Measurements from ENCODE around the gene SSTR5.

SSTR5 gene

DNA sequence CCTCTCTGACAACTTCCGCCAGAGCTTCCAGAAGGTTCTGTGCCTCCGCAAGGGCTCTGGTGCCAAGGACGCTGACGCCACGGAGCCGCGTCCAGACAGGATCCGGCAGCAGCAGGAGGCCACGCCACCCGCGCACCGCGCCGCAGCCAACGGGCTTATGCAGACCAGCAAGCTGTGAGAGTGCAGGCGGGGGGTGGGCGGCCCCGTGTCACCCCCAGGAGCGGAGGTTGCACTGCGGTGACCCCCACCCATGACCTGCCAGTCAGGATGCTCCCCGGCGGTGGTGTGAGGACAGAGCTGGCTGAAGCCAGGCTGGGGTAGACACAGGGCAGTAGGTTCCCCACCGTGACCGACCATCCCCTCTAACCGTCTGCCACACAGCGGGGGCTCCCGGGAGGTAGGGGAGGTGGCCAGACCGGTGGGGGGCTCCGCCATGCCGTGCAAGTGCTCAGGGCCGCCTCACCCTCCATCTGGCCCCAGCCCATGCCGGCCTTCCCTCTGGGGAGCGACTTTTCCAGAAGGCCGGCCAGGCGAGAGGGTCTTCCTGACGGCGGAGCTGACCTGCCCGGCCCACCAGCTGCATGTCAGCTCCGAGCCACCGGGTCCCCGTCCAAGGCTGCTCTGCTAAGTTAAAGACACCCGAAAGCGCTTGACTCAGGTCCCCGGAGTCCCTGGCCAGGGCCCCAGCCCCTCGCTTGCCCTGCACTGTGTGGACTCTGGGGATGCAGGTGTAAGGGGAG, 7.4 kb downstream of the SSTR5 start:
- H3K27me3 ChIP-seq (ENCODE audit: insufficient read depth, poor library complexity, severe bottlenecking) = peaks cover 16% of the 10 kb centered on the region
- peaks cover 14% of the 10 kb centered on the region for H3K9me3 ChIP-seq (ENCODE audit: severe bottlenecking)
- no peak overlapping the region for H3K27ac ChIP-seq (ENCODE audit: poor library complexity, severe bottlenecking)
- DNase-seq (ENCODE audit: low spot score) (no peak), ATAC-seq (ENCODE audit: low read depth) (no peak)
- TF ChIP-seq, protein P1, sequence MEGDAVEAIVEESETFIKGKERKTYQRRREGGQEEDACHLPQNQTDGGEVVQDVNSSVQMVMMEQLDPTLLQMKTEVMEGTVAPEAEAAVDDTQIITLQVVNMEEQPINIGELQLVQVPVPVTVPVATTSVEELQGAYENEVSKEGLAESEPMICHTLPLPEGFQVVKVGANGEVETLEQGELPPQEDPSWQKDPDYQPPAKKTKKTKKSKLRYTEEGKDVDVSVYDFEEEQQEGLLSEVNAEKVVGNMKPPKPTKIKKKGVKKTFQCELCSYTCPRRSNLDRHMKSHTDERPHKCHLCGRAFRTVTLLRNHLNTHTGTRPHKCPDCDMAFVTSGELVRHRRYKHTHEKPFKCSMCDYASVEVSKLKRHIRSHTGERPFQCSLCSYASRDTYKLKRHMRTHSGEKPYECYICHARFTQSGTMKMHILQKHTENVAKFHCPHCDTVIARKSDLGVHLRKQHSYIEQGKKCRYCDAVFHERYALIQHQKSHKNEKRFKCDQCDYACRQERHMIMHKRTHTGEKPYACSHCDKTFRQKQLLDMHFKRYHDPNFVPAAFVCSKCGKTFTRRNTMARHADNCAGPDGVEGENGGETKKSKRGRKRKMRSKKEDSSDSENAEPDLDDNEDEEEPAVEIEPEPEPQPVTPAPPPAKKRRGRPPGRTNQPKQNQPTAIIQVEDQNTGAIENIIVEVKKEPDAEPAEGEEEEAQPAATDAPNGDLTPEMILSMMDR (IDR thresholded peaks at IDR 0.05; ENCODE audit: poor library complexity, severe bottlenecking) = no peak
- H3K4me1 ChIP-seq (ENCODE audit: insufficient read depth, poor library complexity, severe bottlenecking) = peaks cover 21% of the 10 kb centered on the region
- H3K36me3 ChIP-seq (ENCODE audit: low read depth) = no peaks in the 10 kb centered on the region
- no peak overlapping the region for H3K4me3 ChIP-seq (ENCODE audit: severe bottlenecking)

GRCh38 chr16:1080801-1081733, 8.5 kb downstream of the SSTR5 start:
- ATAC-seq (ENCODE audit: low read depth) = no peak
- peaks cover 21% of the 10 kb centered on the region for H3K4me1 ChIP-seq (ENCODE audit: insufficient read depth, poor library complexity, severe bottlenecking)

GRCh38 chr16:1081734-1082265, 9.3 kb downstream of the SSTR5 start:
- peak overlapping the region; percentile 60 for H3K27ac ChIP-seq (ENCODE audit: poor library complexity, severe bottlenecking)
- no peak for DNase-seq (ENCODE audit: low spot score)
- H3K4me1 ChIP-seq (ENCODE audit: insufficient read depth, poor library complexity, severe bottlenecking) = peaks cover 21% of the 10 kb centered on the region
- H3K36me3 ChIP-seq (ENCODE audit: low read depth) = no peaks in the 10 kb centered on the region
- H3K9me3 ChIP-seq (ENCODE audit: severe bottlenecking) = peaks cover 17% of the 10 kb centered on the region
- peaks cover 8% of the 10 kb centered on the region for H3K27me3 ChIP-seq (ENCODE audit: insufficient read depth, poor library complexity, severe bottlenecking)
- no peak for ATAC-seq (ENCODE audit: low read depth)
- H3K4me3 ChIP-seq (ENCODE audit: severe bottlenecking) = no peak overlapping the region
- TF ChIP-seq, protein P1 (IDR thresholded peaks at IDR 0.05; ENCODE audit: poor library complexity, severe bottlenecking) = no peak

More at GRCh38 chr16:1080801-1081733, 8.5 kb downstream of the SSTR5 start:
- Histone ChIP-seq H3K36me3 (ENCODE audit: low read depth) (no peaks in the 10 kb centered on the region), H3K27me3 (ENCODE audit: insufficient read depth, poor library complexity, severe bottlenecking) (peaks cover 14% of the 10 kb centered on the region), H3K4me3 (ENCODE audit: severe bottlenecking) (no peak overlapping the region), H3K9me3 (ENCODE audit: severe bottlenecking) (peaks cover 17% of the 10 kb centered on the region), H3K27ac (ENCODE audit: poor library complexity, severe bottlenecking) (no peak overlapping the region)
- TF ChIP-seq, protein P1 (IDR thresholded peaks at IDR 0.05; ENCODE audit: poor library complexity, severe bottlenecking) = no peak
- no peak for DNase-seq (ENCODE audit: low spot score)

DNA sequence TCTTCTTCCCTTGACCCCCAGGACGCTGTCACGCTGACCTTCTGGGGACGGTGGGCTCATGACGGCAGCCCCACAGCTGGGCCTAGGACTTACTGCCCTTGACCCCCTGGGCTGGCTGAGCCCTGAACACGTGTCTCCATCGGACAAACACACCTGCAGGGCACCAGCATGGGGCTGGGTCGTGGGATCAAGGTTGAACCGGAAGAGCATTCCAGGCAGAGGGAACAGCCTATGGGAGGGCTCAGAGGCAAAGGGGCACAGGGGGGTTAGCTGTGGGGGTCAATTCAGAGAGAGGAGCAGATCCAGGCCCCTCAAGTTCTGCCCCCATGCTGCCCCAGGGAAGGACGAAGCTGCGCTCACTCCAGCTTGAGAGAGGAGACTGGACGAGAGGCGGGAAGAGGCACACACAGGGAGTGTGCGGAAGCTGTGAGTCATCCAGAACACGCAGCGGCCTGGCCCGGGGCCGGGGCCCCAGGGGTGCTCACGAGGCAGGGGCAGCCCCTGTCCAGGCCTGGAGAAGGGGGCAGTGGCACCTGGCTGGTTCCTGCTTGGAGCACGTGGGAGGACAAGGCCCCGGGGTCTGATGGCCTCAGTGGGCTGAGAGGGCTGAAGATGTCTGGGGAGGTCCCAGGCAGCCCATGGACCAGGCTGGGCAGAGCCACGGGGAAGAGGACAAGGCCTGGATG, 9.9 kb downstream of the SSTR5 start:
- Histone ChIP-seq H3K4me1 (ENCODE audit: insufficient read depth, poor library complexity, severe bottlenecking) (peaks cover 21% of the 10 kb centered on the region), H3K4me3 (ENCODE audit: severe bottlenecking) (no peak overlapping the region), H3K27me3 (ENCODE audit: insufficient read depth, poor library complexity, severe bottlenecking) (peaks cover 2% of the 10 kb centered on the region), H3K36me3 (ENCODE audit: low read depth) (no peaks in the 10 kb centered on the region), H3K27ac (ENCODE audit: poor library complexity, severe bottlenecking) (peak overlapping the region; percentile 60), H3K9me3 (ENCODE audit: severe bottlenecking) (peaks cover 17% of the 10 kb centered on the region)
- DNase-seq (ENCODE audit: low spot score) (no peak), ATAC-seq (ENCODE audit: low read depth) (peak; percentile 84)
- TF ChIP-seq, protein P1 (IDR thresholded peaks at IDR 0.05; ENCODE audit: poor library complexity, severe bottlenecking) = no peak
